Activated CD4-positive, alpha-beta T cell treated with anti-CD3 and anti-CD28 coated beads, Interleukin-2, amount 50 U/mL, for 1 hour (primary cell): Measurements from ENCODE around the gene KLK1.

ENCODE experiments used
- DNase-seq: peaks from one replicate; pipeline ENCODE4 v3.0.0-alpha.2; 2020

Gene KLK1

DNA sequence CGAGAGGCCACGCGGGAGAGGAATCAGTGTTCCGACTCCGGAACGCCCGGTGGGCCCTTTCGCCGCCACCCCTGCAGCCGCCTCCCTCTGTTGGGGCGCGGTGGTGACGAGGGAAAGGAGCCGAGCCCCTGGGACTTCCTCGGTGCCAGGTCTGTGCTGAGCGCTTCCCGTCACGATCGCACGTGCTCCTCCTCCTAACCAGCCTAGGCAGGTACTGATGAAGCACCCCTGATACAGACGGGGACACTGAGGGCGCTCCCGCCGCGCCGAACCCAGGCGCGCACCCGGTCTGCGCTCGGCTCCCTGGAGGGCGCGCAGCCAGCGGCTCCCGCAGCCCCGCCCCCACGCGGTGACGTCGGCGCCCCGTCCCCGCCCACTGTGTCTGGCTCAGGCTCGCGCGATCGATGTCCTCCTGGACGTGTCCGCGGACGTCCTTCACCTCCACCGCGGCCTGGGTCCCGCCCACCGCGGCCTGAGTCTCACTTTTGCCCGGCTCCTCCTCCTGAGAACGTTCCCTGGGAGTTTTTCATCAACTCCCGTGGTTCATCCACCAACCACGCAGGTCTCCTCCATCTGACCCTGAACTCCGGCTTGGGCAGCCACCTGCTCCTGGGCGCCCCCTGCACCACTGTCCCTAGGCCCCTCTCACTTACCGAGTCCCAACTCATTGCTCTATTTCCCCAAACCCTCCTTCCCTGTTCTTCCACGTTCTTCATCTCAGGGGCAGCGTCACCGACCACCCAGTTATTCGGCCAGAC lies 12.4 kb upstream of the KLK1 start:
- peak; percentile 63 for DNase-seq

- no peak for DNase-seq
Observed at GRCh38 chr19:50835103-50835784, 11.7 kb upstream of the KLK1 start.

- no peak for DNase-seq
Observed at GRCh38 chr19:50833802-50834167, 10.2 kb upstream of the KLK1 start.

- no peak for DNase-seq
Observed at GRCh38 chr19:50833117-50833801, 9.7 kb upstream of the KLK1 start, which contains the start of gene KLK15. KLK15 (minus strand) TSS chr19:50833574; CDS start chr19:50831492, 2,082 bp downstream.

DNA sequence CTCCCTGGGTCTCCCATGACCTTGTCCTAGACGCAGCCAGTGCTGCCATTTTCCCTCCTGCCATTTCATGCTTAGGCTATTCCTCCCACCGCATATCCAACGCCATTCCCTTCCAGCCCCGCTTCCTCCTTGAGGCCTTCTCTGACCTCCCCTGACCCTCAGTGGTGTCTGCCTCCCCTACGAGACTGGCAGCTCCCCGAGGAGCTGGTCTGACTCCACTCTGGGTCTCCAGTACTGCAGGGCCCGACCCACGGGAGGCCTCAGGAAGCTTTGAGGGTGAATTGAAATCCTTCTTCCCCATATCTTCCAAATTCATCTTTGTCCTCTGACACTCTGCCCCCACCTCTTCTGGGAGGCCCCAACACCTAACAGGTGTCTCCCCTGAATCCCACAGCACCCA lies 9.1 kb upstream of the KLK1 start:
- no peak for DNase-seq

- DNase-seq, result no peak
Observed at GRCh38 chr19:50831026-50831396, 7.4 kb upstream of the KLK1 start.

DNA sequence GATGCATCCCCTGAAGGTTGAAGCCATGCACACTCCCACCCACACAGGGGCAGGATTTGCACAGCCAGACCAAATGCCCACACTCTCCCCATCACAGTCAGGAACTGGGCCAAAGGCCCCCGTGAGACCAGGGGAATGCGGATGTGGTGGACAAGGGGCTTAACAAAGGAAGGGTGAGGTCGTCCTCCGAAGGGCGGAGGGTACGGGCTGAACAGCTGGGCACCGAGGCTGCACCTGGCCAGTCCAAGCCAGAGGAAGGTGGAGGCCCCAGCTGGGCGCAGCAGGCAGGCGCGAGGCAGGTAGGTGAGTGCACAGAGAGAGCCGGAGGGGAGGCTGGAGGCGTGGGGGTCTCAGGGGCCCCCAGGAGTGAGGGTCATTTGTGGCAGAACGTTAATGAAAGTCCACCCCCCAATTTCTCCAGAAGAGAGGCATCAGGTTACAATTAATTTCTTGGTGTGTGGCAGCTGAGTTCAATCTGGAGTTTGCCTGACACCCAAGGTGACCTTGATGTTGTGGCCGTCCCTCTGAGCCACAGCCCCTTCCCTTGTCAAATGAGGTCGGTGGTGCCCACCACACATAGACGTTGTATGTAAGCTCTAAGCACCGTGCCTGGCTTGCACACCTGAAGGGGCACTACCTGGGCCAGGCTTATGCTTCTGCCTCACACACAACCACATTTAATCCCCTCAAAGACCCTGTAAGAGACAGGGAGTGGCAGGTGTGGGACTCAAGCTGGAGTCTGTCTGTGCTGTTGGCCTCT lies 6.9 kb upstream of the KLK1 start:
- no peak for DNase-seq

DNA sequence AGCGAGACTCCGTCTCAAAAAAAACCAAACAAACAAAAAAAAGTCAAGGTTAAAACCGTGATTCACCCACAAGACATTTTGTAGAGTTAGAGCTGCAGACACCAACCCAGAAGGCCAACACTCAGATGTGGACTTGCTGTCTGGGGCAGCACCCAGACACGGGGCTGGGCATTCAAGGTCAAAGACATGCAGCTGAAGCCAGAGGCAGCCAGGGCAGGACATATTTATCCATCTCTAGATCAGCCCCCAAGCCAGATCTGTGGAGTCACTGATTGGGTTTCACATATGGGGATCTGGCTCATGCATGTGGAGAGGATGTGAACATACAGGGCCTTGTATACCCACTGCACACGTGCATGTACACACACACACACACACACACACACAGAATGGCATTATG lies 6.2 kb upstream of the KLK1 start:
- no peak for DNase-seq

DNA sequence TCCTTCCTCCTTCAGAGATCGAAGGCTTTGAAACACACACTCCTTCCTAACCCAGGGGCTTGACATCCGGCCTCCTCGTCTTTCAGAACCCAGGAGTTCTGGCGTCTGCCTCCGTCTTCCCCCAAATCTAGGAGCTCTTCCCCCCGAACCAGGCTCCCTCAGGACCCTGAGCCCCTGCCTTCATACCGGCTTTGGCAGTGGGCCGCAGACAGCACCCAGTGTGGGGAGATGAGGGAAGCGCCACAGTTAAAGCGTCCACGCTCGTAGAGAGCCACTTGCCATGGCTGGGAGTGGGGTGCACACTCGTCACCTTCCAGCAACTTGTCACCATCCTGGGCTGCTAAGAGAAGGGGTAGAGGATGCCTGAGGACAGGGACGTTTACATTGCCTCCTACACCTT lies 3.9 kb upstream of the KLK1 start:
- DNase-seq, result no peak

DNA sequence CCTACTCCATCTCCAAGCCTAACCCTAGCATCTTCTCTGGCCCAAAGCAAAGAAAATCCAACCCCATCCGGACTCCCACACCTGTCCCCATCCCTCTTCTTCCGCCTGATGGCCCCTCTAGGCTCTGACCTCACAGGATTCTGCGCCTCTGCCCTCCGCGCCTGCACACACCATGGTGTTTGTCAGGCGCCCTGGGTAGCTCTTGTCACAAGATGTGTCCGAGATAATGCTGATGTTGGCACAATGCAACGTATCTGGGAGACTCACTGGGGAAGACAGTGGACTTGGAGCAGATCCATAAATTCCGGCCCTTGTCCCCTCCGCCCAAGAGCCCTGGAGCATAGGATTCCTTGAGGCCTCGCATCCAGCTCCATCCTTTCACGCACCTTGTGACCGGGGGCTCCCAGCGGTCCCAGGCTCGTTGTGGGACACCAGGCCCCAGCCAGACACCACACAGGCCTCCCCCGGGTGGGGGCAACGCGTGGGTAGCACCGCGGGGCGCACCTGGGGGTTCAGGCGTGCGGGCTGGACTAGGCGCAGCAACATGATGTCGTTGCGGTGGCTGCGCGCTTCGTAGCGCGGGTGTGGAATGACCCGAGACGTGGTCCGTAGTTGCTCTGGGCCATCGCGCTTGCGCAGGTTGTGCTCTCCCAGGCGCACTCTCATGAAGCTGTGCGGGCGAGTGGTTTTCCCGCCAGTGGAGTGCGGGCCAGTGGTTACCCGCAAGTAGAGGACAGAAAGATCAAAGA lies 3.1 kb upstream of the KLK1 start:
- no peak for DNase-seq

- no peak for DNase-seq
Observed at GRCh38 chr19:50822661-50823208, 852 bp downstream of the KLK1 start.

DNA sequence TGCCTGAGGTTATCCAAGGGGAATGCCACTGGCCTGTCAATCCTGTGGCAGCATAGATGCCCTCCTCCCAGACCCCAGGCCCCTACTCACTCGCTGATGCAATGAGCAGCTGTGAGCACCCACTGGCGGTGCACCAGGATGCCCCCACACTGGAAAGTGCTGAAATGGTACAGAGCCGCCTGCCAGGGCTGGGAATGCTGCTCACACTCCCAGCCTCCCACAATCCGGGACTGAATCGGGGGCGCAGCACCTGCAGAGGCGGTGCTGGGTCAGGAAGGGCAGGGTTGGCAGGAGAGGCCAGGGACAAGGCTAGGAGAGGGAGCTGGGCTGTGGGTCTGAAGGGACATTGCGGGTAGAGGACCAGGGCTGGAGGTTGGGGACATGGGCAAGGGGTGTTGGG lies 2.0 kb downstream of the KLK1 start:
- DNase-seq, result no peak

DNA sequence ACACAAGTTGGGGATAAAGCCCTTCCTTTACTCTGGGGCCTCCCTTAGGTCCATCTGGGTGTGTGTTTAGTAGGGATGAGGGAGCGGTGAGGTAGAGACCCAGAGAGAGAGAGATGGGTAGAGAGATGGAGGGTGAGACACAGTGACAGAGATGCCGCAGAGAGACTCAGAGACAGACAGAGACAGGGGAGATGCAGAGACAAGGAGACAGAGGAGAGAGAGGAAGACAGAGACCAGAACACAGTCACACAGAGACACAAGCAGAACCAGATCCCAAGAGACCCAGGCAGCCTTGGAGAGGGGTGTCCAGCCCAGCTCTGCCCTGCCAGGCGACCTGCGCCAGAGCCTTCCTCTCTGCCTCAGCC lies 2.4 kb downstream of the KLK1 start:
- DNase-seq, result no peak

DNA sequence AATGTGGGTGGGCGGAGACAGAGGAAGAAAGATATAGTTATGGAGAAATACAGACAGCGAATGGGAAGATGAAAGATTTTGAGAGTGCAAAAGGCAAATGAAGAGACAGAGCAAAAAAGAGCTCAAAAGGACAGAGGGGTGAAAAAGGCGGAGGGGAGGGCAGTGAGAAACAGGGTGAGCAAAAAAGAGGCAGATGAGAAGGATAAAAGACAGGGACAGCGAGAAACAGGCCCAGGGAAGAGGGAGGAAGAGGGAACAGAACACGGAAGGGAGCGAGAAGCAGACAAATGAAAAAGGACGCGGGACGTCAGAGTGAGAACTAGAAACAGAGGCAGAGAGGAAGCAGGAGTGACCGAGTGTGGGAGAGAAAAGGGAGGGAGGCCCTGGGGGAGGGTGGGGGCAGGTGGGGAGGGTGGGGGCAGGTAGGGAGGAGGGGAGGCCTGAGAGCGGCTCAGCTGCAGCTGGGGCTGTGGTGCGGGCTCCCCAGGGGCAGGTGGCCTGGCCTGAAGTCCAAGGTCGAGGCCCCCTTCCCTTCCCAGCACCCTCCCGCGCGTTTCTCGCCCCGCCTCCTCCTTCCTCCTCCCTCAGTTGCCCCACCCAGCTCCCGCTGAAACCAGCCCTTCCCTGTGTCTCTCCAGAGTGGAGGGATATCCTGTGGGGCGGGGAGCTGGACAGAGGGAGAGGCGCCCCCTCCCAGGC lies 2.9 kb downstream of the KLK1 start:
- no peak for DNase-seq

DNA sequence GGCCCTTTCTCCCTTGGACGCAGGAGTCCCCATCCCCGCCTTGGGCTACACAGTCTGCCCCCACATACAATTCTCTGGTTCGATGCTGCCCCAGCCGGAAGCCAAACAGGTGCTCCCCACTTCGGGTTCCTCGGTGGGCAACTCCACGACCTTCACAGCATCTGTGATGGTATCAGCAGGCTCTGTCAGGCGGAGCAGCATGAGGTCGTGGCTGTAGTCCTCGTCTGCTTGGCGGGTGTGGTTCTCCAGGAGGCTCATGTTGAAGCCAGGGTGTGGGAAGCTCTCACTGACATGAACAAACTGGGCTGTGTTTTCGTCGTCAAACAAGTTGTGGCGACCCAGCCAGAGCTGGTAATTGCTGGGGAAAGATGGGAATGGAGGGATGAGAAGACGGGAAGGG lies 3.5 kb downstream of the KLK1 start:
- DNase-seq, result no peak

GRCh38 chr19:50819636-50820035 lies 4.0 kb downstream of the KLK1 start:
- DNase-seq, result no peak

DNA sequence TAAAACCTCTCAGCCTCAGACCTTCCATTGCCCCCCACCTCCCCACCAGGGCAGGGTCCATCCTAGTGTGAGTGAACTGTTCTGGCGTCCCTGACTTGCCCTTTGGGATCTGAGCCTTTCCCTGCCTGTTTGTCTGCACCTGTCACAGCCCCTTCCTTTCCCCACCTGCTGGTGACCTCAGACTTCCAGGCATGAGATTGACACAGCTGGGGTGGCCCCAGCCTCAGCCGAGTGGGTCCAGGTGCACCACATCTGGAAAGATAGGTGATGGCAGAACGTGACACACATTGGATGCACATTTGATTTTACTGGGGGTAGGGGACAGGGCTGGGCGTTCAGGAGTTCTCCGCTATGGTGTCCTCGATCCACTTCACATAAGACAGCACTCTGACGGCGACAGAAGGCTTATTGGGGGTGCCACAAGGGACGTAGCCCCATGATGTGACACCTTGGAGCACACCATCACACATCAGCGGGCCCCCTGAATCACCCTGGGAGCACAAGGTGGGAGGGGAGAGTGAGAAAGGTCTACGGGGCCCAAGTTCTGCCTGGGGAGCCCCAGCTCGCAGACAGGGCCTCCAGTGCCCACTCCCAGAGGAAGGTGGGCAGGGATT lies 4.6 kb downstream of the KLK1 start:
- no peak for DNase-seq

DNA sequence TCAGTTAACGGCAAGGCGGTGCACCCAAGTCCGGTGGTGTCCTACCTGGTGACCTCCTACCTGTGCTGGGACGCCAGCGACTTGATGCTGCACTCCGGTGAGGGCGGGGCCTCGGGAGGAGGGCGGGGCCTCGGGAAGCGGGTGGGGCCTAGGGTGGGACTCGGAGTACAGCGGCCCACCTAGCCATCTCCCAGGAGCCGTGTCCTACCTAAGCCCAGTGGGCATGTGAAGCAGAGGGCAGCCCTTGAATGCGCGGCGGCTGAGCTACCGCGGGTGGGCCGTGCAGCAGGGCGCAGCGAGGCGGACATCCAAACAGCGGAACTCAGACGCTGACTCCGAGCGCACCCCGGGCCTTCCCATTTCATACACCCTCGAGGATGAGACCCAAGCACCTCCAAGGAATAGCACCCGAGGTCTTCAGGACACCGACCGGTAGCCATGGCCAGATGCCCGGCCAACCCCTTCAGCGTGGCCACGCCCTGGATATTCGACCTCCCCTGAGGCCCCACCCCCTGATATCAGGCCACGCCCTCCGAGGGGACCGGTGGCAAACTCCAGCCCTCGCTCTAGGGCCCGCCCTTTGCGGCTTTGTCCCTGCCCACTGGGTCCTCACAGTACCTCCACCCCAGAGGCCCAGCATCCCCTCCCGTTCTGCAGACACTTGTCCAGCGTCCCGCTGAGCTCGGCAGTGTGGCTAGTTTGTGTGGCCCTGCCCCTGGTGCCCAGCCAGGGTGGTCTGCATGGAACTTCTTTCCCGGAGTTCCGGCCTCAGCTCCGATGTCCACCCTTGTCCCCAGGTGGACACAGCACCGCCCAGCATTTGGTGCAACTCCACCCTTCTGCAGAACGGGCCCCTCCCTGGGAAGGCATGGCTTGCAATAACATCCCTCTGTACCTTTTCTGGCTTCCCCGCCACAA lies 5.4 kb downstream of the KLK1 start:
- peak; percentile 23 for DNase-seq

- no peak for DNase-seq
Observed at GRCh38 chr19:50815439-50815838, 8.1 kb downstream of the KLK1 start.

DNA sequence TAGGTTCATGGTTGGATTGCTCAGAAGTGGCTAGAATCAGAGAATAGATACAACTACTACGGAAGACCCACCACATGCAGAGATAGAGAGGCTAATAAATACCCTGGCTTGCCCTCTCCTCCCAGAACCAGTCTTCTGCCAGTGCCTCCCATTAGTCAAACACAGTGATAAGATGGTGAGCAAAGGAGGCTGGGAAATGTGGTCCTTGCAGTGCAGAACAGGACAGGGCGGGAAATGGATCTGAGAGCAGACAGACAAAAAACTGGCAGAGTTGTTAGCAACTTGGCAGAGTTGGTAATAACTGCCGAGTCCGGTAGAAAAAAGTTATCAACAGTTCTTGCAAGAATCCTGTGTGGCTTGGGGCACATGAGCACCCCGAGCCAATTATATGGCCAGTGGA lies 8.7 kb downstream of the KLK1 start:
- DNase-seq, result no peak
